Measurements from ENCODE around the gene SNAPC1. TPM values are rescaled to one million over a fixed set of nuclear protein-coding genes. Genes with fewer than 3 reads are reported as not detected.

The SNAPC1 gene
- total RNA-seq, 2 experiments from 2014 or later: 9.2 to 10.2 TPM

DNA sequence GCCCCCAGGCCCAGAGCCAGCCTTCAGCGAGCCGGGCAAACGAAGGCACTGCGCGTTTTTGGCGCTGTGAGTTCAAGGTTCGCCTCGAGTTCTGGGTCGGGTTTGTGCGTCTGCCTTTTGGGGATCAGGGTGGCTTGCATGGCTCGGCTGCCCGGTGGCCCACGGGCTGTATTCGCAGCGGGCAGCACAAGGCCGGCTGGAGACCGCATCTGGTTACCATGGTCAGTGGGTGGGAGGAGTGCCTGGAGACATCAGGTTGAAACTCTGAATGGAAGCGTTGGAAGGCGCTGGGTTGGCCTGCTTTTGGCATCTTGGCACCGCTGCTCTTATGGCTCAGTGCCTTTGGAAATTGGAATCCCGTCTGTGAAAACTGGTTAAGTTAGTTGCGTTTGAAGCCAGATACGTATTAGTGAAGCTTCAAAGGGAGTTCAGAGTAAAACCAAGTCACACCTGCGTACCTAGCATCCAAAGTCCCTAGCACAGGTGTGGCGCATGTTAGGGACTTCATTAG is 50.9 kb downstream of the SNAPC1 start:
- Mint-ChIP-seq H3K4me1 (peaks cover 5% of the 10 kb centered on the region), H3K27ac (no peak overlapping the region), H3K36me3 (no peaks in the 10 kb centered on the region), H3K9me3 (no peaks in the 10 kb centered on the region), H3K27me3 (peaks cover 62% of the 10 kb centered on the region), H3K4me3 (peak overlapping the region; percentile 69)
- DNase-seq: no peak

DNA sequence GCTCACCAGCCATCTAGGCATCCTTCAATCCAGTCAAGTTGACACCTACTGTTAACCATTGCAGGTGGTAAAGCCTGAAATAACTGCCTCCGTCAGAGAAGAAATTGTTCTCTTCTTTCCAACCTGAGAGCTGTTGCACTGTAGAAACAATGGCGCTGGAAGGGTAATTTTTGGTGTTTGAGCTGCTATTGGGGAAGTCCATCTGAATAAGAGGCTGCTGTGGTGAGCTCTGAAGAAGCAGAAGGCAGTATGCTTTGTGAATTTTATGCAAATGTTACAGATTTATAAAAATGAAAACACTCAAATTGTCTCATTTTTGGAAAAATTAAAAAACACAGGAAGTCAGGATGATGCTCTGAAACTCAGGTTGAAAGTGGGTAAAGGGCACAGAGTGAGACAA is 60.2 kb downstream of the SNAPC1 start:
- no peaks in the 10 kb centered on the region for H3K9me3 Mint-ChIP-seq
- peaks cover 11% of the 10 kb centered on the region for H3K27me3 Mint-ChIP-seq
- no peak for DNase-seq
- no peak overlapping the region for H3K4me3 Mint-ChIP-seq
- H3K4me1 Mint-ChIP-seq: peaks cover 7% of the 10 kb centered on the region
- no peaks in the 10 kb centered on the region for H3K36me3 Mint-ChIP-seq
- no peak overlapping the region for H3K27ac Mint-ChIP-seq

DNA sequence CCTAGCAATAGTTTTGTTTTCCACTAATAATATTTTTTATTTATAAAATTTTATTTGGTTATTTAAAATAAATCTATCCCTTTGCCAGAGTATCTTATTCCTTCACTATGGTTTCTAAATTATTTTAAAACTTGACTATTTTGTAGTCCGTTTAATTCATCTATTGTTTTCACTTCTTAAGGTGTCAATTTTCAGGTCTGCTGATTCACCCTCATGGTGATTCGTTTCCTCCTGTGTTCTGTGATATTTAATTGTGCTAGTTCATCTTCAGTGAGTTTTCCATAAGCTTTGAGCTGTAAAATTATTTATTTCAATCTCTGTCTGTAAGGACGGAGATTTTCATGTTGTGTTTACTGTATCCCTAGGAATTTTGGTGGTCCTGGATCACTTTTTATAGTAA is 70.6 kb downstream of the SNAPC1 start:
- H3K4me1 Mint-ChIP-seq: peaks cover 8% of the 10 kb centered on the region
- no peak overlapping the region for H3K4me3 Mint-ChIP-seq
- H3K9me3 Mint-ChIP-seq: peaks cover 1% of the 10 kb centered on the region
- H3K27me3 Mint-ChIP-seq: peaks cover 3% of the 10 kb centered on the region
- H3K36me3 Mint-ChIP-seq: no peaks in the 10 kb centered on the region
- DNase-seq: no peak
- no peak overlapping the region for H3K27ac Mint-ChIP-seq

DNA sequence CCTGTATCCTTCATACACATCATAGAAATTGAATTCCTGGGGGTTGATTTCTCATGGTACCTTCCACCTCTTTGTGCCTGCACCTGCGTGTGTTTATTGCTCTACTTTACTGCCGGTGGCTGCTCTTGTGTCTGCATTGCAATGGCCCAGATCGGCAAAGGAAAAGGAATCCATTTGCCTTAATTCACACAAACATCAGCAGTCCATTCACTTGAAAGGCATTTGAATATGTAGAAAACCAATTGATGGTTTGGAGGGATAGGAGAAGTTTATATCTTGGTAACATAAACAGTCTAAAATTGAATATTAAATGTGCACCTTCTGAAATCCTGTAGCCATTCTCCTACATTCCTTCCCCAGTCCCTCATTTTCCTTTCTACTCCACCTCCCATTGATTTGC is 74.0 kb downstream of the SNAPC1 start:
- Mint-ChIP-seq H3K4me1 (peaks cover 11% of the 10 kb centered on the region), H3K9me3 (peaks cover 1% of the 10 kb centered on the region), H3K27ac (no peak overlapping the region), H3K27me3 (peaks cover 3% of the 10 kb centered on the region), H3K36me3 (no peaks in the 10 kb centered on the region), H3K4me3 (no peak overlapping the region)
- no peak for DNase-seq

DNA sequence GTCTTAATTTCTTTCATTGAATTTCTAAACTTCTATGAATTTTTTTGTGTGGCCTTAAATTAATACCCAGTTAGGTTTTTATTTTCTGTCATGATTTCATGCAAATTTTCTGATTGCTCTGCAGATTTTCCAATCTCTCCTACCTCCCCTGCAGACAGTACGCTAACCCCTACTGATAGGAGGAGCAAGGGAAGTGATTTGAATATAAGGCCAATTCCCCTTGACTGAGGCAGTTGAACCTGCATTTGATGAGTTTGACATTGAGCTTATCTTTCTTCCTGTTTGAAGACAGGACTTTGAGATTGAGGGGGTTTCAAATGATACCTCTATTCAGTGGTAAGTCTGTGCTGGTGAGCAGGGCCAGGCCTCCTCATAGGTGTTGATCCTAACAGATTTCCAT is 74.6 kb downstream of the SNAPC1 start:
- Mint-ChIP-seq H3K27ac (no peak overlapping the region), H3K4me1 (peaks cover 11% of the 10 kb centered on the region), H3K36me3 (no peaks in the 10 kb centered on the region), H3K4me3 (no peak overlapping the region), H3K9me3 (peaks cover 1% of the 10 kb centered on the region), H3K27me3 (peaks cover 3% of the 10 kb centered on the region)
- DNase-seq: no peak

DNA sequence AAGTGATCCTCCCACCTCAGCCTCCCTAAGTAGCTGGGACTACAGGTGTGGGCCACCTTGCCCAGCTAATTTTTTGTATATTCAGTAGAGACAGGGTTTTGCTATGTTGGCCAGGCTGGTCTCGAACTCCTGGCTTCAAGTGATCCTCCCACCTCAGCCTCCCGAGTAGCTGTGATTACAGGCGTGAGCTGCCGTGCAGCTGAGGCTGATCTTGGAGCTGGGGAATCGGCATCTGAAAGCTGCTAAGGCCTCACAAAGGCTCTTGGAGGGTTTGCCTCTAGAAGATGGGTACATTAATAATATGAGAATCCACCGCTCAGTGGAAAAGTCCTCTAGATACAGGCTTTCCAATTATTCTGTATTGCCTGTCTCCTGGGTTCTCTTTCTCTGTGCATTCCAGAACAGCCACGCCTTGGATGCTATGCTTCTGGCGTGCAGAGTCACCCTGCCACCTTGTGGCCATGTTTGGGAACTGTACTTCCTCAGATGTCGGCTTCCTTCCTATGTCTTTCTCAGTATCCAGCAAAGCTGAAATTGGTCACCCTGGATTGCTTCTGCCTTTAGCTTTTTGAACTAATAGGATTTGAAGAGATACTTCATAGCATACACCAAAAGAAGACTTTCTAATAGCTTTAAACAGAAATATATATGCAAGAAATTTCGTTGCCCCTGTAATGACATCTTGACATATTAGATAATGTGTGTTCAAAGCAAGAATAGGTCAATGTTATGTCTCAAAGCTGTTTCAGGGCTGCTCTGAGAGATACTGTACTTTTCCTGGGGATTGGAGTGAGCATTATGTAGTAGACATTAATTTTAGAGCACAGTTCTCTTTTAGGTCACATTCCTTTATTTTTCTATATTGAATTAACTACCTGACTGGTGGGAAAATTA is 75.4 kb downstream of the SNAPC1 start:
- H3K27ac Mint-ChIP-seq: no peak overlapping the region
- peak; percentile 69 for DNase-seq
- peaks cover 1% of the 10 kb centered on the region for H3K9me3 Mint-ChIP-seq
- peaks cover 11% of the 10 kb centered on the region for H3K4me1 Mint-ChIP-seq
- H3K4me3 Mint-ChIP-seq: no peak overlapping the region
- no peaks in the 10 kb centered on the region for H3K36me3 Mint-ChIP-seq
- peaks cover 3% of the 10 kb centered on the region for H3K27me3 Mint-ChIP-seq

DNA sequence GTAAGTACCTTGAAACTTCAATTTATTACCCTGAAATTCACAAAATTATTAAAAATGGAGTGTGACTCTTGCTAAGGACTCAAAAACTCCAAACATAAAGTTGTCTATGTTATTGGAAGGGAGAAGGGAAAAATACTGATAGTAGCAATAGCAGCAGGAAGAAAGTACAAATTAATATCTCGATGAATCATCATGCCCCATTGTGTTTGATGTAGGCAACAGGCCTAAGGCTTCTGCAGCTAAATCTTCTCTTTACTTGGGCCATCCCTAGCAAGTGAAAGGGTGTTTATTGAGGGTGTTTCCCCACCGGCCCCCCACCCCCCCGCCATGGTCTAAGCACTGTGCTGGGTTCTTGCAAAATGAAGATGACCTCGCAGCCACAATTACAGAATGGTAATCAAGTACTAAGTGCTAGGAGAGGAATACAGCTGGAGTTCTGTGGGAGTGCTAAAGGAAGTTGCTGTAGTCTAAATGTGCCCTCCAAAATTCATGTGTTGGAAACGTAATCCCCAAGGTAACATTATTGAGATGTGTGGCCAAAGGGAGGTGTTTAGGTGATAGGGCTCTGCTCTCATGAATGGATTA is 76.5 kb downstream of the SNAPC1 start:
- DNase-seq: no peak
- no peak overlapping the region for H3K27ac Mint-ChIP-seq
- H3K4me1 Mint-ChIP-seq: peaks cover 7% of the 10 kb centered on the region
- H3K9me3 Mint-ChIP-seq: no peaks in the 10 kb centered on the region
- H3K4me3 Mint-ChIP-seq: no peak overlapping the region
- H3K27me3 Mint-ChIP-seq: peaks cover 6% of the 10 kb centered on the region
- no peaks in the 10 kb centered on the region for H3K36me3 Mint-ChIP-seq

DNA sequence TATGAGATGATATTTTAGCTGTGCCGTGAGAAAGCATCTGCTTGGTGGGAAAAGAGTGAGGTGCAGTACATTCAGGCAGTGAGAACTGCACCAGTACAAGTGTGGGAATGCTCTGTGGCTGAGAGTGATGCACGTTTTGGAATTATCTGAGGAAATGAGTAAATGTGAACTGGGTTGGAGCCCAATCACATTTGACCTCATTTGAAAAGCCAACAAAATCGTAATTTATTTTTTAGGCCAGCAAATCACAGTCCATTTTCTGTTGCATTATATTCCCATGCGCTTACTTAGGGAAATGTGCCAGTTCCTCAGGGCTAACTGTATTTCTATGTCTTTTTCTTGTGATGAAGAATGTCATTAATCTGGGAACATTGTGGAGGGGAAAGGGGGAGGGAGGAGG is 77.3 kb downstream of the SNAPC1 start:
- Mint-ChIP-seq H3K36me3 (no peaks in the 10 kb centered on the region), H3K9me3 (no peaks in the 10 kb centered on the region), H3K27me3 (peaks cover 7% of the 10 kb centered on the region), H3K27ac (no peak overlapping the region), H3K4me1 (peaks cover 7% of the 10 kb centered on the region), H3K4me3 (no peak overlapping the region)
- DNase-seq: no peak

DNA sequence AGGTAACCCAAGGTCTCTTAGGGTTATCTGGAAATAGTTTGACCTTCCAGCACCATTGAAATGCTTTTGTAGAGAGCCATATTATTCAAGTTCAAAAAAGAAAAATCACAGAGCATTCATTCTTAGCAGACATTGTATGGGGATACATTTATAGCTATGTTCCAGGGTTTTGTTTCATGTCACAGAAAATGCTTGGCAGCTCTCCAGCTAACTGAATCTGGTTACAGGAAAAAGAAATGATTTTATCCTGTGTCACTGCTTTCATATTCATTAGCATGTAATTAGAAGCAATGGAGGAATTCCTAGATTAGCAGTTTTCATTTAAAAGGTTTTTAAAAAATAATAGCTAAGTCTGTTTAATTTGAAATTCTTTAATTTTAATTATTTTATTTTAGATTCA is 78.9 kb downstream of the SNAPC1 start:
- Mint-ChIP-seq H3K4me1 (peaks cover 7% of the 10 kb centered on the region), H3K4me3 (no peak overlapping the region), H3K27ac (no peak overlapping the region), H3K9me3 (peaks cover 2% of the 10 kb centered on the region), H3K36me3 (peaks cover 2% of the 10 kb centered on the region), H3K27me3 (peaks cover 9% of the 10 kb centered on the region)
- DNase-seq: no peak

Other genes starting within 250 kb of the SNAPC1 start
- gene HIF1A, start 66.9 kb upstream of the SNAPC1 start, total RNA-seq: 100 to 1,000 TPM; 157 to 158 TPM
- under 1 TPM in 1 of 2 experiments, not detected in 1; 0.14 TPM for gene SYT16, start 50.3 kb downstream of the SNAPC1 start, total RNA-seq